BE2C (cell line): Measurements from ENCODE around the gene PHC2.

Experiments
- DNase-seq: peaks from one replicate; pipeline ENCODE4 v3.0.0-alpha.2; 2020
- H3K27me3 ChIP-seq: fragments of 250-450 bp; sonication (Bioruptor Pico); 2 replicates; pipeline ENCODE4 v1.5.1; 2020; ENCODE audit warnings: mild to moderate bottlenecking
- H3K36me3 ChIP-seq: fragments of 250-450 bp; sonication (Bioruptor Pico); 2 replicates; pipeline ENCODE4 v1.5.1; 2020; ENCODE audit warnings: mild to moderate bottlenecking
- H3K4me1 ChIP-seq: fragments of 250-450 bp; sonication (Bioruptor Pico); 2 replicates; pipeline ENCODE4 v1.5.1; 2020
- H3K4me3 ChIP-seq: 2 replicates; pipeline ENCODE4 v1.5.1; 2011; ENCODE audit warnings: low read depth, low read length
- H3K9me3 ChIP-seq: fragments of 250-450 bp; sonication (Bioruptor Pico); 2 replicates; pipeline ENCODE4 v1.5.1; 2020
- TF ChIP-seq, protein P1 (sequence below): IDR thresholded peaks from 2 replicates; pipeline ENCODE4 v1.5.1; 2012; ENCODE audit warnings: mild to moderate bottlenecking, low read depth, low read length

The PHC2 gene

DNA sequence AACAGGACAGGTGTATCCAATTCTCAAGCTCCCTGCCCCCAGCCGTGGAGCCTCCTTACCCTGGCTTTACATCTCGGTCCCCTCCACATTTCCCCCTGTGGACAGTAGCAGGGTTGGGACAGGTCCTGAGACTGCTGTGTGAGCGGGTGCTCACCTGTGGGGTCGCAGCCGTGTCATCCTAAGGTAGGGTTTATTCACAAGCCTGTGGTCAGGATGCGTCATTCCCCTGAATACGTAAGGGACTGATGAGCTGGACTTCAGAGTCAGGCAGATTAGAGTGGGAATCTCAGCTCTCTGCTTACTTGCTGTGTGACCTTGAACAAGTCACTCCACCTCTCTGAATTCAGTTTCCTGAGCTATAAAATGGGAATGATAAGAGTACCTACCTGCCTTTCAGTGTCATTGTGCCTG lies 156.9 kb downstream of the PHC2 start:
- no peaks in the 10 kb centered on the region for H3K27me3 ChIP-seq
- TF ChIP-seq, protein P1, sequence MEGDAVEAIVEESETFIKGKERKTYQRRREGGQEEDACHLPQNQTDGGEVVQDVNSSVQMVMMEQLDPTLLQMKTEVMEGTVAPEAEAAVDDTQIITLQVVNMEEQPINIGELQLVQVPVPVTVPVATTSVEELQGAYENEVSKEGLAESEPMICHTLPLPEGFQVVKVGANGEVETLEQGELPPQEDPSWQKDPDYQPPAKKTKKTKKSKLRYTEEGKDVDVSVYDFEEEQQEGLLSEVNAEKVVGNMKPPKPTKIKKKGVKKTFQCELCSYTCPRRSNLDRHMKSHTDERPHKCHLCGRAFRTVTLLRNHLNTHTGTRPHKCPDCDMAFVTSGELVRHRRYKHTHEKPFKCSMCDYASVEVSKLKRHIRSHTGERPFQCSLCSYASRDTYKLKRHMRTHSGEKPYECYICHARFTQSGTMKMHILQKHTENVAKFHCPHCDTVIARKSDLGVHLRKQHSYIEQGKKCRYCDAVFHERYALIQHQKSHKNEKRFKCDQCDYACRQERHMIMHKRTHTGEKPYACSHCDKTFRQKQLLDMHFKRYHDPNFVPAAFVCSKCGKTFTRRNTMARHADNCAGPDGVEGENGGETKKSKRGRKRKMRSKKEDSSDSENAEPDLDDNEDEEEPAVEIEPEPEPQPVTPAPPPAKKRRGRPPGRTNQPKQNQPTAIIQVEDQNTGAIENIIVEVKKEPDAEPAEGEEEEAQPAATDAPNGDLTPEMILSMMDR = no peak
- H3K36me3 ChIP-seq = no peaks in the 10 kb centered on the region; the same call in 1 of the 2 replicates
- DNase-seq = no peak
- no peak overlapping the region for H3K4me3 ChIP-seq
- H3K9me3 ChIP-seq = no peaks in the 10 kb centered on the region
- H3K4me1 ChIP-seq = no peaks in the 10 kb centered on the region
